Measurements from ENCODE around the gene GANAB.
A peak's percentile ranks its signal among the peaks of the same experiment; 100 is the strongest.
"Not testable (repeated sequence)": the region's sequence is repeated elsewhere in the genome, so short reads cannot be mapped to it uniquely, and the experiment has no call there.

The GANAB gene

GRCh38 chr11:62591448-62592145, 54.8 kb downstream of the GANAB start, which contains the start of gene TUT1:
TUT1 (minus strand) TSS chr11:62591523; CDS start chr11:62591485, 38 bp downstream.
- peaks cover 39% of the 10 kb centered on the region for H3K4me1 Mint-ChIP-seq
- DNase-seq: peak; percentile 91
- TF ChIP-seq CTCF (IDR thresholded peaks at IDR 0.05): no peak
- H3K4me3 Mint-ChIP-seq: peak within 1 kb of the TSS; percentile 99
- no peaks in the 10 kb centered on the region for H3K27me3 Mint-ChIP-seq (ENCODE audit: low read depth, poor library complexity)
- peak within 1 kb of the TSS; percentile 98 for H3K27ac Mint-ChIP-seq
- H3K9me3 Mint-ChIP-seq: no peaks in the 10 kb centered on the region
- H3K36me3 Mint-ChIP-seq (ENCODE audit: low read depth): peaks cover 32% of the 10 kb centered on the region

- H3K27me3 Mint-ChIP-seq (ENCODE audit: low read depth, poor library complexity): no peaks in the 10 kb centered on the region
- no peak for DNase-seq
- no peak overlapping the region for H3K27ac Mint-ChIP-seq
- peaks cover 39% of the 10 kb centered on the region for H3K4me1 Mint-ChIP-seq
- H3K9me3 Mint-ChIP-seq: no peaks in the 10 kb centered on the region
- TF ChIP-seq CTCF (IDR thresholded peaks at IDR 0.05): peak; percentile 31
- H3K4me3 Mint-ChIP-seq: peak overlapping the region; percentile 99
- peaks cover 23% of the 10 kb centered on the region for H3K36me3 Mint-ChIP-seq (ENCODE audit: low read depth)
Observed at GRCh38 chr11:62588966-62589637, 57.3 kb downstream of the GANAB start.

GRCh38 chr11:62585356-62585755, 61.1 kb downstream of the GANAB start:
- not testable (repeated sequence) for H3K4me1 Mint-ChIP-seq; H3K27me3 Mint-ChIP-seq (ENCODE audit: low read depth, poor library complexity)

GRCh38 chr11:62581735-62582134, 64.7 kb downstream of the GANAB start:
- H3K4me3 Mint-ChIP-seq; H3K27me3 Mint-ChIP-seq (ENCODE audit: low read depth, poor library complexity); H3K4me1 Mint-ChIP-seq; H3K9me3 Mint-ChIP-seq; H3K27ac Mint-ChIP-seq; DNase-seq: not testable (repeated sequence)
- H3K36me3 Mint-ChIP-seq (ENCODE audit: low read depth): peaks cover 61% of the 10 kb centered on the region

More at GRCh38 chr11:62585356-62585755, 61.1 kb downstream of the GANAB start:
- H3K9me3 Mint-ChIP-seq, H3K27ac Mint-ChIP-seq, H3K4me3 Mint-ChIP-seq, DNase-seq: not testable (repeated sequence)
- H3K36me3 Mint-ChIP-seq (ENCODE audit: low read depth): peaks cover 44% of the 10 kb centered on the region

GRCh38 chr11:62580959-62581715, 65.3 kb downstream of the GANAB start:
- H3K4me1 Mint-ChIP-seq: peaks cover 4% of the 10 kb centered on the region
- H3K4me3 Mint-ChIP-seq: no peak overlapping the region
- H3K36me3 Mint-ChIP-seq (ENCODE audit: low read depth): peaks cover 63% of the 10 kb centered on the region
- H3K9me3 Mint-ChIP-seq: no peaks in the 10 kb centered on the region
- DNase-seq: no peak
- no peaks in the 10 kb centered on the region for H3K27me3 Mint-ChIP-seq (ENCODE audit: low read depth, poor library complexity)
- peak overlapping the region; percentile 82 for H3K27ac Mint-ChIP-seq
- TF ChIP-seq CTCF (IDR thresholded peaks at IDR 0.05): no peak

DNA sequence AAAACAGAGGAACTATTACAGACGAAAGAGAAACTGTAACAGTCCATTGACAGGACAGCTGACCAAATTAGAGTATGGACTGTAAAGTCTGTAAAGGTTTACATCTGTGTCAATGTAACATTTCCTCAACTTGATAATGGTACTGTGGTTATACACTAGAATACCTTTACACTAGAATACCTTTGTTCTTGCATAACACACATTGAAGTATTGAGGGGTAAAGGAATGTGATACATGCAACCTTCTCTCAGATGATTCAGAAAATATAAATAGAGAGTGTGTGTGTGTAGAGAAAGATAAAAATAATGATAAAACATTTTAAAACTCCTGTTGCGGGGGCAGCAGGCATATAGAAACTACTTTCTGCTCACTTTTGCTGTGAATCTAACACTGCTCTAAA, 67.2 kb downstream of the GANAB start:
- Mint-ChIP-seq H3K36me3 (ENCODE audit: low read depth) (peaks cover 54% of the 10 kb centered on the region), H3K9me3 (no peaks in the 10 kb centered on the region), H3K4me1 (peaks cover 18% of the 10 kb centered on the region), H3K4me3 (no peak overlapping the region), H3K27me3 (ENCODE audit: low read depth, poor library complexity) (no peaks in the 10 kb centered on the region), H3K27ac (no peak overlapping the region)
- DNase-seq: no peak
- no peak for TF ChIP-seq CTCF (IDR thresholded peaks at IDR 0.05)
